Breast epithelium (tissue), 4 donors: Measurements from ENCODE around the gene SEZ6L. TPM values are rescaled to one million over a fixed set of nuclear protein-coding genes. Genes with fewer than 3 reads are reported as not detected.

Experiments used
- DNase-seq, 2 donors: peaks; one replicate each; pipeline ENCODE4 v3.0.0-alpha.2; 2019; ENCODE audit warnings: low spot score in 2 of 2
- H3K27ac ChIP-seq, 2 donors: fragments of 200-600 bp; sonication (generic) in 1 of 2; one replicate each; pipeline ENCODE4 v1.5.1; 2016 to 2019; ENCODE audit warnings: mild to moderate bottlenecking in 1 of 2
- H3K27me3 ChIP-seq, 2 donors: fragments of 200-600 bp; sonication (generic) in 1 of 2; one replicate each; pipeline versions ENCODE4 v1.5.1 to v1.6.0; 2017 to 2019; ENCODE audit warnings: control low read depth in 1 of 2, mild to moderate bottlenecking in 1 of 2
- H3K36me3 ChIP-seq: fragments of 200-600 bp; one replicate; pipeline ENCODE4 v1.5.1; 2019
- H3K4me1 ChIP-seq, 2 donors: fragments of 200-600 bp; sonication (generic); one replicate each; pipeline ENCODE4 v1.5.1; 2016 to 2019; ENCODE audit warnings: control low read depth in 1 of 2
- H3K4me3 ChIP-seq, 3 donors: fragments of 200-600 bp; sonication (generic); 1 replicate in 2 of 3; 2 replicates in 1 of 3; pipeline ENCODE4 v1.5.1; 2016 to 2019; ENCODE audit warnings: mild to moderate bottlenecking in 3 of 3, moderate library complexity in 2 of 3
- H3K9me3 ChIP-seq, 2 donors: fragments of 200-600 bp; sonication (generic) in 1 of 2; one replicate each; pipeline ENCODE4 v1.5.1; 2016 to 2019; ENCODE audit warnings: control low read depth in 1 of 2
- CTCF ChIP-seq, 3 donors: fragments of 450-650 bp; IDR thresholded peaks; one replicate each; pipeline ENCODE4 v1.5.1; 2016 to 2017; ENCODE audit warnings: antibody characterized with exemption in 3 of 3, mild to moderate bottlenecking in 3 of 3, moderate library complexity in 3 of 3
- POLR2A ChIP-seq: fragments of 450-650 bp; IDR thresholded peaks from one replicate; pipeline ENCODE4 v1.6.1; 2016; ENCODE audit warnings: antibody characterized with exemption, mild to moderate bottlenecking, moderate library complexity
- POLR2AphosphoS5 ChIP-seq, 3 donors: sonication (generic); formaldehyde crosslinking; IDR thresholded peaks; one replicate each; pipeline ENCODE4 v1.6.1; 2017; ENCODE audit warnings: antibody characterized with exemption in 3 of 3
- intact Hi-C: fragments of 100-400 bp; cut with DNase I; formaldehyde crosslinking; loops from one replicate; pipeline ENCODE4 v1.15.1; 2023; ENCODE audit warnings: low total_unique reads
- total RNA-seq, 3 donors: library from RNA; depleted of rRNA; stranded (reverse); fragments of >200 nt; gene quantifications; one replicate each; pipeline ENCODE4 v1.1.0, GENCODE V29; 2016

Gene SEZ6L
- total RNA-seq, 3 donors from 2014 or later = under 0.01 to 0.16 (median 0.15) TPM

GRCh38 chr22:26342745-26343410, 173.6 kb downstream of the SEZ6L start:
- no peaks in the 10 kb centered on the region for H3K36me3 ChIP-seq
- no peak overlapping the region for H3K4me3 ChIP-seq
- no peaks in the 10 kb centered on the region for H3K4me1 ChIP-seq
- H3K27me3 ChIP-seq = peaks cover 0 to 3% of the 10 kb centered on the region in 2 donors
- intact Hi-C loops = no loop called here
- no peak overlapping the region for H3K27ac ChIP-seq
- no peaks in the 10 kb centered on the region for H3K9me3 ChIP-seq
- TF ChIP-seq CTCF (IDR thresholded peaks at IDR 0.05) (no peak), POLR2AphosphoS5 (IDR thresholded peaks at IDR 0.05) (no peak), POLR2A (no peak)
- no peak for DNase-seq

GRCh38 chr22:26345496-26345895, 176.2 kb downstream of the SEZ6L start:
- Histone ChIP-seq H3K27ac (no peak overlapping the region), H3K9me3 (no peaks in the 10 kb centered on the region), H3K4me1 (no peaks in the 10 kb centered on the region), H3K27me3 (peaks cover 0 to 3% of the 10 kb centered on the region in 2 donors), H3K36me3 (no peaks in the 10 kb centered on the region), H3K4me3 (no peak overlapping the region)
- no peak for DNase-seq
- TF ChIP-seq POLR2A = no peak
- no peak for TF ChIP-seq POLR2AphosphoS5 (IDR thresholded peaks at IDR 0.05)
- TF ChIP-seq CTCF (IDR thresholded peaks at IDR 0.05) = no peak
- intact Hi-C loops = no loop called here

GRCh38 chr22:26348810-26349526, 179.7 kb downstream of the SEZ6L start:
- no peaks in the 10 kb centered on the region for H3K4me1 ChIP-seq
- no peak overlapping the region for H3K4me3 ChIP-seq
- DNase-seq = no peak
- H3K27ac ChIP-seq = no peak overlapping the region
- peaks cover 0 to 3% of the 10 kb centered on the region in 2 donors for H3K27me3 ChIP-seq
- TF ChIP-seq POLR2A (no peak), CTCF (IDR thresholded peaks at IDR 0.05) (no peak), POLR2AphosphoS5 (IDR thresholded peaks at IDR 0.05) (no peak)
- H3K36me3 ChIP-seq = no peaks in the 10 kb centered on the region
- intact Hi-C loops = no loop called here
- no peaks in the 10 kb centered on the region for H3K9me3 ChIP-seq

- DNase-seq = no peak
- no peak for TF ChIP-seq POLR2A
- TF ChIP-seq POLR2AphosphoS5 (IDR thresholded peaks at IDR 0.05) = no peak
- TF ChIP-seq CTCF (IDR thresholded peaks at IDR 0.05) = no peak
- Histone ChIP-seq H3K4me3 (no peak overlapping the region), H3K36me3 (no peaks in the 10 kb centered on the region), H3K27ac (no peak overlapping the region), H3K9me3 (no peaks in the 10 kb centered on the region), H3K27me3 (peaks cover 0 to 3% of the 10 kb centered on the region in 2 donors), H3K4me1 (no peaks in the 10 kb centered on the region)
- intact Hi-C loops = no loop called here
Observed at GRCh38 chr22:26354707-26355106, 185.4 kb downstream of the SEZ6L start.

- no peaks in the 10 kb centered on the region for H3K9me3 ChIP-seq
- H3K36me3 ChIP-seq = no peaks in the 10 kb centered on the region
- TF ChIP-seq CTCF (IDR thresholded peaks at IDR 0.05) = no peak
- no peak for TF ChIP-seq POLR2A
- no peak for TF ChIP-seq POLR2AphosphoS5 (IDR thresholded peaks at IDR 0.05)
- H3K4me1 ChIP-seq = no peaks in the 10 kb centered on the region
- peaks cover 0 to 6% of the 10 kb centered on the region in 2 donors for H3K27me3 ChIP-seq
- intact Hi-C loops = no loop called here
- H3K27ac ChIP-seq = no peak overlapping the region
- H3K4me3 ChIP-seq = no peak overlapping the region
- DNase-seq = no peak
Observed at GRCh38 chr22:26357281-26357680, 188.0 kb downstream of the SEZ6L start.
